Tibial nerve (tissue), 4 donors: Measurements from ENCODE around the gene ANO1.
"Not testable (repeated sequence)": the region's sequence is repeated elsewhere in the genome, so short reads cannot be mapped to it uniquely, and the experiment has no call there.

ENCODE experiments used
- CTCF ChIP-seq, 5 experiments: fragments of 200-600 bp in 3 of 5; fragments of 450-650 bp in 2 of 5; sonication (generic) in 3 of 5; IDR thresholded peaks; one replicate each; pipeline ENCODE4 v1.5.1; 2016 to 2019; ENCODE audit warnings: antibody characterized with exemption in 5 of 5, mild to moderate bottlenecking in 3 of 5, moderate library complexity in 2 of 5
- EP300 ChIP-seq, 2 donors: sonication (generic); formaldehyde crosslinking; IDR thresholded peaks; one replicate each; pipeline ENCODE4 v1.6.1; 2017; ENCODE audit warnings: antibody characterized with exemption in 2 of 2, mild to moderate bottlenecking in 1 of 2
- POLR2A ChIP-seq, 2 donors: fragments of 450-650 bp; IDR thresholded peaks; one replicate each; pipeline ENCODE4 v1.6.1; 2017; ENCODE audit warnings: antibody characterized with exemption in 2 of 2, mild to moderate bottlenecking in 2 of 2, moderate library complexity in 2 of 2

DNA sequence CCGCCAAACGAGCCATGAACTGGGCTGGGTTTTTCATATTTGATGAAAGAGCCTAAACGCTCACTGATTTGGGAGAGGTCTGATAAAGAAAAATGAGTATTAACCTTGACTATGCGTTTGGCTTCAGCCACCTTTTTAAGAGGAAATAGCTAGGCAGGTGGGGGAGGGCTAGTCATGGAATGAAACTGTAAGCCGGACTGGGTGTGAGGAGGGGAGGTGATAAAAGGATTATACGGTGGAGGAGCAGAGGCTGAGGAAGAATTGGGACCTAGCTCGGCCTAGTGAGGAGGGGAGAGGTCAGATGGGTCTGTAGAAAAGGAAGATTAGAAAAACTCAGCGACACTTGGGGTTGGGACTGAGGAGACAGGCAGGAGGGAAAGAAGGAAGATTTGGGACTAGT lies 140.0 kb downstream of the ANO1 start:
- not testable (repeated sequence) for TF ChIP-seq CTCF, EP300, POLR2A (IDR thresholded peaks at IDR 0.05)
